Measurements from ENCODE around the gene MICAL2.

- TF ChIP-seq POLR2A (IDR thresholded peaks at IDR 0.05) (no peak), CTCF (IDR thresholded peaks at IDR 0.05) (no peak), EP300 (IDR thresholded peaks at IDR 0.05) (no peak), POLR2AphosphoS5 (IDR thresholded peaks at IDR 0.05) (no peak)
Observed at GRCh38 chr11:12174477-12175143, 64.2 kb downstream of the MICAL2 start.
